ENCODE measurements around the gene UTY. TPM values are rescaled to one million over a fixed set of nuclear protein-coding genes. Genes with fewer than 3 reads are reported as not detected.
A peak's percentile ranks its signal among the peaks of the same experiment; 100 is the strongest.

Gene UTY
- total and polyA plus RNA-seq, 7 donors: 2.3 to 42.1 (median 18.6) TPM; not detected in 3

GRCh38 chrY:13345549-13345948, 134.3 kb downstream of the UTY start:
- H3K27me3 ChIP-seq: no peaks in the 10 kb centered on the region
- no peak for DNase-seq
- no peaks in the 10 kb centered on the region for H3K9me3 ChIP-seq
- no peak for TF ChIP-seq POLR2A (IDR thresholded peaks at IDR 0.05)
- TF ChIP-seq POLR2AphosphoS5 (IDR thresholded peaks at IDR 0.05): no peak
- no peak for TF ChIP-seq EP300 (IDR thresholded peaks at IDR 0.05)
- TF ChIP-seq CTCF (IDR thresholded peaks at IDR 0.05): no peak
- H3K36me3 ChIP-seq: no peaks in the 10 kb centered on the region
- H3K27ac ChIP-seq: no peak overlapping the region
- 85 to 90% methylated on average over 3 of the region's 3 CpGs for WGBS, 2 donors
- peaks cover 0 to 8% (median 0%) of the 10 kb centered on the region in 4 donors for H3K4me1 ChIP-seq
- intact Hi-C loops (cut with DNase I): no loop called here
- no peak overlapping the region for H3K4me3 ChIP-seq

- no peak for DNase-seq
- intact Hi-C loops (cut with DNase I): no loop called here
These were observed 136.4 kb downstream of the UTY start for GRCh38 chrY:13343307-13343946.

GRCh38 chrY:13339939-13340338, 139.9 kb downstream of the UTY start:
- Histone ChIP-seq H3K4me1 (no peaks in the 10 kb centered on the region), H3K4me3 (no peak overlapping the region), H3K9me3 (no peaks in the 10 kb centered on the region), H3K36me3 (peaks cover 0 to 10% (median 0%) of the 10 kb centered on the region in 4 donors), H3K27me3 (no peaks in the 10 kb centered on the region), H3K27ac (no peak overlapping the region)
- intact Hi-C loops (cut with DNase I): no loop called here
- TF ChIP-seq POLR2A (IDR thresholded peaks at IDR 0.05): no peak
- no peak for TF ChIP-seq CTCF (IDR thresholded peaks at IDR 0.05)
- TF ChIP-seq EP300 (IDR thresholded peaks at IDR 0.05): no peak
- TF ChIP-seq POLR2AphosphoS5 (IDR thresholded peaks at IDR 0.05): no peak
- no peak for DNase-seq
- WGBS, 2 donors: 63 to 82% methylated on average over 5 of the region's 5 CpGs

More at GRCh38 chrY:13343307-13343946, 136.4 kb downstream of the UTY start:
- 58 to 71% methylated on average over 8 of the region's 8 CpGs for WGBS, 2 donors
- peak in 2 of 4 experiments; percentile 11 to 46 for TF ChIP-seq CTCF (IDR thresholded peaks at IDR 0.05)
- no peak for TF ChIP-seq EP300 (IDR thresholded peaks at IDR 0.05)
- no peaks in the 10 kb centered on the region for H3K36me3 ChIP-seq
- no peaks in the 10 kb centered on the region for H3K27me3 ChIP-seq
- H3K9me3 ChIP-seq: no peaks in the 10 kb centered on the region
- no peak overlapping the region for H3K27ac ChIP-seq
- H3K4me1 ChIP-seq: no peaks in the 10 kb centered on the region
- H3K4me3 ChIP-seq: no peak overlapping the region

- no peak for TF ChIP-seq CTCF (IDR thresholded peaks at IDR 0.05)
- no peak for TF ChIP-seq POLR2AphosphoS5 (IDR thresholded peaks at IDR 0.05)
- no peak for TF ChIP-seq EP300 (IDR thresholded peaks at IDR 0.05)
- no peak for TF ChIP-seq POLR2A (IDR thresholded peaks at IDR 0.05)
- intact Hi-C loops (cut with DNase I): no loop called here
- Histone ChIP-seq H3K27me3 (no peaks in the 10 kb centered on the region), H3K27ac (no peak overlapping the region), H3K4me3 (no peak overlapping the region), H3K36me3 (peaks cover 0 to 16% (median 0%) of the 10 kb centered on the region in 4 donors), H3K9me3 (no peaks in the 10 kb centered on the region), H3K4me1 (no peaks in the 10 kb centered on the region)
- 89 to 94% methylated on average over 9 of the region's 9 CpGs for WGBS, 2 donors
- no peak for DNase-seq
These were observed 140.5 kb downstream of the UTY start for GRCh38 chrY:13339381-13339780.

GRCh38 chrY:13338711-13339110, 141.1 kb downstream of the UTY start:
- Histone ChIP-seq H3K9me3 (no peaks in the 10 kb centered on the region), H3K4me1 (no peaks in the 10 kb centered on the region), H3K27me3 (no peaks in the 10 kb centered on the region), H3K27ac (no peak overlapping the region), H3K4me3 (no peak overlapping the region), H3K36me3 (peaks cover 0 to 23% (median 0%) of the 10 kb centered on the region in 4 donors)
- intact Hi-C loops (cut with DNase I): no loop called here
- TF ChIP-seq POLR2AphosphoS5 (IDR thresholded peaks at IDR 0.05): no peak
- no peak for TF ChIP-seq EP300 (IDR thresholded peaks at IDR 0.05)
- no peak for TF ChIP-seq POLR2A (IDR thresholded peaks at IDR 0.05)
- no peak for TF ChIP-seq CTCF (IDR thresholded peaks at IDR 0.05)
- 58 to 63% methylated on average over 4 of the region's 4 CpGs for WGBS, 2 donors
- DNase-seq: no peak

Measured in sigmoid colon (tissue), 7 donors.